Measurements from ENCODE around the gene LASP1. TPM values are rescaled to one million over a fixed set of nuclear protein-coding genes. Genes with fewer than 3 reads are reported as not detected.
"Not testable (repeated sequence)": the region's sequence is repeated elsewhere in the genome, so short reads cannot be mapped to it uniquely, and the experiment has no call there.

LASP1 gene
- total RNA-seq, 2 experiments from 2014 or later = 119 to 144 TPM

- Mint-ChIP-seq H3K27ac (no peak overlapping the region), H3K4me3 (no peak overlapping the region), H3K27me3 (no peaks in the 10 kb centered on the region), H3K36me3 (ENCODE audit: low read depth) (peaks cover 33% of the 10 kb centered on the region), H3K4me1 (peaks cover 22% of the 10 kb centered on the region), H3K9me3 (ENCODE audit: low read depth) (no peaks in the 10 kb centered on the region)
- no peak for ATAC-seq
- intact Hi-C loops (cut with DNase I, micrococcal nuclease) = no loop called here
- ChIA-PET POLR2A (no interaction called here), CTCF (no interaction called here)
- DNase-seq = no peak
Measured at GRCh38 chr17:38919316-38920078, 49.6 kb downstream of the LASP1 start.

- intact Hi-C loops (cut with DNase I, micrococcal nuclease) = no loop called here
- ChIA-PET CTCF (interaction anchor here (1.2 kb wide), 1 partner anchor 14 kb away, joined by 8 read pairs; no protein-coding TSS in a partner anchor), POLR2A (no interaction called here)
- DNase-seq = no peak
- Mint-ChIP-seq H3K4me3 (peak overlapping the region; percentile 10), H3K36me3 (ENCODE audit: low read depth) (peaks cover 31% of the 10 kb centered on the region), H3K9me3 (ENCODE audit: low read depth) (no peaks in the 10 kb centered on the region), H3K27ac (no peak overlapping the region), H3K27me3 (no peaks in the 10 kb centered on the region), H3K4me1 (peaks cover 32% of the 10 kb centered on the region)
- ATAC-seq = no peak
Measured at GRCh38 chr17:38920374-38921291, 50.8 kb downstream of the LASP1 start.

- intact Hi-C loops (cut with DNase I, micrococcal nuclease) = no loop called here
- no peaks in the 10 kb centered on the region for H3K9me3 Mint-ChIP-seq (ENCODE audit: low read depth)
- ATAC-seq (peak; percentile 13), DNase-seq (no peak)
- POLR2A ChIA-PET = interaction anchor here (0.7 kb wide), 1 partner anchor 52 kb away, joined by 4 read pairs; the partner anchor contains the start of gene LASP1
- peaks cover 30% of the 10 kb centered on the region for H3K36me3 Mint-ChIP-seq (ENCODE audit: low read depth)
- peaks cover 45% of the 10 kb centered on the region for H3K4me1 Mint-ChIP-seq
- peak overlapping the region; percentile 78 for H3K27ac Mint-ChIP-seq
- H3K27me3 Mint-ChIP-seq = no peaks in the 10 kb centered on the region
- CTCF ChIA-PET = interaction anchor here (0.7 to 1.2 kb wide), 5 partner anchors 15 to 45 kb away, joined by 3 to 8 read pairs (median 3); no protein-coding TSS in a partner anchor
- H3K4me3 Mint-ChIP-seq = no peak overlapping the region
Measured at GRCh38 chr17:38921756-38922411, 52.0 kb downstream of the LASP1 start.

GRCh38 chr17:38922538-38923297 lies 52.9 kb downstream of the LASP1 start:
- Mint-ChIP-seq H3K9me3 (ENCODE audit: low read depth) (no peaks in the 10 kb centered on the region), H3K27me3 (no peaks in the 10 kb centered on the region), H3K4me3 (no peak overlapping the region), H3K4me1 (peaks cover 48% of the 10 kb centered on the region), H3K27ac (no peak overlapping the region), H3K36me3 (ENCODE audit: low read depth) (peaks cover 24% of the 10 kb centered on the region)
- DNase-seq = no peak
- intact Hi-C loops (cut with DNase I, micrococcal nuclease) = no loop called here
- no peak for ATAC-seq
- CTCF ChIA-PET = interaction anchor here (0.7 to 2.3 kb wide), 4 partner anchors 20 to 69 kb away, joined by 3 to 7 read pairs (median 3); partner anchors contain the start of gene RPL23
- POLR2A ChIA-PET = interaction anchor here (0.7 kb wide), 1 partner anchor 53 kb away, joined by 4 read pairs; the partner anchor contains the start of gene LASP1

- H3K36me3 Mint-ChIP-seq (ENCODE audit: low read depth) = no peaks in the 10 kb centered on the region
- ATAC-seq (peak; percentile 37), DNase-seq (peak; percentile 73)
- no peaks in the 10 kb centered on the region for H3K9me3 Mint-ChIP-seq (ENCODE audit: low read depth)
- peaks cover 43% of the 10 kb centered on the region for H3K4me1 Mint-ChIP-seq
- ChIA-PET POLR2A (interaction anchor here (1.1 kb wide), 1 partner anchor 28 kb away, joined by 3 read pairs; no protein-coding TSS in a partner anchor), CTCF (interaction anchor here (0.6 to 2.7 kb wide), 15 partner anchors 8 to 71 kb away, joined by 3 to 9 read pairs (median 3); partner anchors contain the start of gene RPL23)
- H3K27me3 Mint-ChIP-seq = no peaks in the 10 kb centered on the region
- H3K4me3 Mint-ChIP-seq = peak within 1 kb of the TSS; percentile 3
- H3K27ac Mint-ChIP-seq = peak within 1 kb of the TSS; percentile 38
- intact Hi-C loops (cut with DNase I, micrococcal nuclease) = no loop called here
Measured at GRCh38 chr17:38925263-38925995, 55.6 kb downstream of the LASP1 start, which contains the start of gene LASP1NB. LASP1NB (plus strand) TSS chr17:38925614.

GRCh38 chr17:38926293-38927070 lies 56.6 kb downstream of the LASP1 start:
- intact Hi-C loops (cut with DNase I, micrococcal nuclease) = loop anchor here in 1 of 2 experiments (1.0 to 2.0 kb wide), 2 partner anchors 28 to 56 kb away; partner anchors contain the start of gene LASP1
- H3K27me3 Mint-ChIP-seq = no peaks in the 10 kb centered on the region
- H3K9me3 Mint-ChIP-seq (ENCODE audit: low read depth) = no peaks in the 10 kb centered on the region
- no peak overlapping the region for H3K4me3 Mint-ChIP-seq
- no peak for DNase-seq
- H3K27ac Mint-ChIP-seq = peak overlapping the region; percentile 5
- ChIA-PET POLR2A (interaction anchor here (1.1 kb wide), 1 partner anchor 29 kb away, joined by 3 read pairs; no protein-coding TSS in a partner anchor), CTCF (interaction anchor here (0.6 to 1.9 kb wide), 6 partner anchors 17 to 472 kb away, joined by 3 to 6 read pairs (median 3); no protein-coding TSS in a partner anchor)
- no peaks in the 10 kb centered on the region for H3K36me3 Mint-ChIP-seq (ENCODE audit: low read depth)
- ATAC-seq = peak; percentile 91
- H3K4me1 Mint-ChIP-seq = peaks cover 32% of the 10 kb centered on the region

GRCh38 chr17:38930782-38931181 lies 60.9 kb downstream of the LASP1 start:
- peaks cover 14% of the 10 kb centered on the region for H3K4me1 Mint-ChIP-seq
- H3K27me3 Mint-ChIP-seq; ATAC-seq; H3K27ac Mint-ChIP-seq; POLR2A ChIA-PET; DNase-seq; H3K4me3 Mint-ChIP-seq; H3K36me3 Mint-ChIP-seq (ENCODE audit: low read depth); CTCF ChIA-PET; H3K9me3 Mint-ChIP-seq (ENCODE audit: low read depth): not testable (repeated sequence)
- intact Hi-C loops (cut with DNase I, micrococcal nuclease) = loop anchor here in 1 of 2 experiments (5.0 kb wide), 1 partner anchor 317 kb away; no protein-coding TSS in a partner anchor

DNA sequence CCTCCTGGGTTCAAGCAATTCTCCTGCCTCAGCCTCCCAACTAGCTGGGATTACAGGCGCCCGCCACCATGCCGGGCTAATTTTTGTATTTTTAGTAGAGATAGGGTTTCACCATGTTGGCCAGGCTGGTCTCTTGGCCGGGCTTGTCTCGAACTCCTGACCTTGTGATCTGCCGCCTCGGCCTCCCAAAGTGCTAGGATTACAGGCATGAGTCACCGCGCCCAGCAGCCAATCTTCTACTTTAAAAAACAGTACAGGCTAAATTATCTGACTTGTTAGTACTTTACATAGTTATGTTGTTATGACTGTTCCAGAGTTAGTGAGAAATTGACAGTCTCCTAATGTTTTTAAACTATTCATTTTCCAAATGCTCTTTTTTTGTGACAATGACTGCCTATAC lies 64.1 kb downstream of the LASP1 start:
- H3K4me1 Mint-ChIP-seq; H3K4me3 Mint-ChIP-seq; H3K36me3 Mint-ChIP-seq (ENCODE audit: low read depth); ATAC-seq; H3K27ac Mint-ChIP-seq; H3K27me3 Mint-ChIP-seq; H3K9me3 Mint-ChIP-seq (ENCODE audit: low read depth); DNase-seq; POLR2A ChIA-PET: not testable (repeated sequence)
- CTCF ChIA-PET = interaction anchor here (0.9 to 1.0 kb wide), 2 partner anchors 10 to 33 kb away, joined by 3 read pairs; partner anchors contain the start of gene FBXO47
- intact Hi-C loops (cut with DNase I, micrococcal nuclease) = loop anchor here in 1 of 2 experiments (5.0 kb wide), 1 partner anchor 313 kb away; no protein-coding TSS in a partner anchor

DNA sequence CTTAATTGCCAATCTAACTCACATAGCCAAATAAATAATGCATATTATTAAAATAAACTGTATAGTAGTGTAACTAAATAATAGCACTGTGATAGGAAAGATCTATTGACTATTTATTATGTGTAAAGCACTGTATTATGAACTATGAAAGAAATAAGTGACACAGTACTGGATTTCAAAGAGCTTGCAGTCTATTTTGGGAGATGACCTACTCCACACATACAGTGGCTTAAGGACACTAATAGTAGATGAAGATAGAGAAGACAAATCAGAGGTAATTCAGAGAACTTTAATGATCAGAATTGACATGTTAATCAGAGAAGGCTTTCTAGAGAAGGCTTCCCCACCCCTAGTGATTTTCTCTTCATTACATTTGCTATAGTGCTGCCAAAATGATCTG lies 70.1 kb downstream of the LASP1 start:
- no peaks in the 10 kb centered on the region for H3K9me3 Mint-ChIP-seq (ENCODE audit: low read depth)
- no peaks in the 10 kb centered on the region for H3K36me3 Mint-ChIP-seq (ENCODE audit: low read depth)
- intact Hi-C loops (cut with DNase I, micrococcal nuclease) = loop anchor here in 1 of 2 experiments (5.0 kb wide), 1 partner anchor 68 kb away; the partner anchor contains the start of gene LASP1

More for the DNA sequence above, 70.1 kb downstream of the LASP1 start:
- POLR2A ChIA-PET = no interaction called here
- no peak for ATAC-seq
- no peak overlapping the region for H3K27ac Mint-ChIP-seq
- H3K4me1 Mint-ChIP-seq = peaks cover 11% of the 10 kb centered on the region
- CTCF ChIA-PET = interaction anchor here (0.6 to 2.1 kb wide), 2 partner anchors 9 to 15 kb away, joined by 3 to 9 read pairs; partner anchors contain the start of gene LASP1NB
- no peak for DNase-seq
- H3K4me3 Mint-ChIP-seq = no peak overlapping the region
- no peaks in the 10 kb centered on the region for H3K27me3 Mint-ChIP-seq

Measured in activated CD4-positive, alpha-beta T cell treated with anti-CD3 and anti-CD28 coated beads for 36 hours (primary cell).